Dermis microvascular lymphatic vessel endothelial cell (primary cell): ENCODE data around the gene ZNRD2. TPM values are rescaled to one million over a fixed set of nuclear protein-coding genes. Genes with fewer than 3 reads are reported as not detected.
A peak's percentile ranks its signal among the peaks of the same experiment; 100 is the strongest.

Experiments
- DNase-seq, 2 donors: peaks; one replicate each; pipeline versions ENCODE4 v3.0.0 to v3.0.0-alpha.2; 2010; ENCODE audit warnings: low read depth in 2 of 2
- total RNA-seq: library from RNA; depleted of rRNA; stranded (reverse); fragments of >200 nt; gene quantifications from 2 replicates; pipeline ENCODE4 v1.2.1, GENCODE V29; 2014

Gene ZNRD2
- total RNA-seq, 1 donor from 2014 or later = 37.6 TPM

GRCh38 chr11:65586247-65586630, 16.0 kb downstream of the ZNRD2 start:
- DNase-seq = no peak

- no peak for DNase-seq
These were observed 16.4 kb downstream of the ZNRD2 start for GRCh38 chr11:65586676-65587075.

GRCh38 chr11:65588199-65589054, 18.1 kb downstream of the ZNRD2 start:
- DNase-seq = peak; percentile 51 to 79

GRCh38 chr11:65589444-65590239, 19.4 kb downstream of the ZNRD2 start:
- DNase-seq = no peak

- DNase-seq = no peak
These were observed 20.0 kb downstream of the ZNRD2 start for GRCh38 chr11:65590240-65590738.

- peak in 1 of 2 donors; percentile 86 for DNase-seq
These were observed 21.9 kb downstream of the ZNRD2 start for GRCh38 chr11:65591939-65592857.

- no peak for DNase-seq
These were observed 22.7 kb downstream of the ZNRD2 start for GRCh38 chr11:65592858-65593517.

GRCh38 chr11:65593518-65594414, 23.5 kb downstream of the ZNRD2 start:
- DNase-seq = peak in 1 of 2 donors; percentile 45

GRCh38 chr11:65595131-65595530, 24.9 kb downstream of the ZNRD2 start:
- DNase-seq = no peak

GRCh38 chr11:65595543-65596281, 25.4 kb downstream of the ZNRD2 start, which contains the start of gene KCNK7:
KCNK7 (minus strand) TSS chr11:65595800; CDS start chr11:65595772, 28 bp downstream.
- DNase-seq = no peak

GRCh38 chr11:65596520-65596919, 26.2 kb downstream of the ZNRD2 start:
- DNase-seq = no peak

GRCh38 chr11:65598258-65598699, 28.0 kb downstream of the ZNRD2 start:
- no peak for DNase-seq

GRCh38 chr11:65599216-65599954, 29.1 kb downstream of the ZNRD2 start:
- no peak for DNase-seq

- no peak for DNase-seq
These were observed 29.6 kb downstream of the ZNRD2 start for GRCh38 chr11:65599955-65600246.

- DNase-seq = no peak
These were observed 34.0 kb downstream of the ZNRD2 start for GRCh38 chr11:65604258-65604657.

GRCh38 chr11:65606876-65607613, 36.8 kb downstream of the ZNRD2 start:
- DNase-seq = peak in 1 of 2 donors; percentile 78

GRCh38 chr11:65607614-65608426, 37.5 kb downstream of the ZNRD2 start:
- DNase-seq = no peak
